ENCODE measurements around the gene RAB44.

RAB44 gene

GRCh38 chr6:36730424-36731380, 33.1 kb downstream of the RAB44 start:
- DNase-seq (ENCODE audit: low spot score), result no peak

- DNase-seq (ENCODE audit: low spot score), result no peak
Observed at GRCh38 chr6:36731622-36732310, 34.1 kb downstream of the RAB44 start.

- no peak for DNase-seq (ENCODE audit: low spot score)
Observed at GRCh38 chr6:36733300-36733699, 35.7 kb downstream of the RAB44 start.

- no peak for DNase-seq (ENCODE audit: low spot score)
Observed at GRCh38 chr6:36734486-36735060, 36.9 kb downstream of the RAB44 start.

DNA sequence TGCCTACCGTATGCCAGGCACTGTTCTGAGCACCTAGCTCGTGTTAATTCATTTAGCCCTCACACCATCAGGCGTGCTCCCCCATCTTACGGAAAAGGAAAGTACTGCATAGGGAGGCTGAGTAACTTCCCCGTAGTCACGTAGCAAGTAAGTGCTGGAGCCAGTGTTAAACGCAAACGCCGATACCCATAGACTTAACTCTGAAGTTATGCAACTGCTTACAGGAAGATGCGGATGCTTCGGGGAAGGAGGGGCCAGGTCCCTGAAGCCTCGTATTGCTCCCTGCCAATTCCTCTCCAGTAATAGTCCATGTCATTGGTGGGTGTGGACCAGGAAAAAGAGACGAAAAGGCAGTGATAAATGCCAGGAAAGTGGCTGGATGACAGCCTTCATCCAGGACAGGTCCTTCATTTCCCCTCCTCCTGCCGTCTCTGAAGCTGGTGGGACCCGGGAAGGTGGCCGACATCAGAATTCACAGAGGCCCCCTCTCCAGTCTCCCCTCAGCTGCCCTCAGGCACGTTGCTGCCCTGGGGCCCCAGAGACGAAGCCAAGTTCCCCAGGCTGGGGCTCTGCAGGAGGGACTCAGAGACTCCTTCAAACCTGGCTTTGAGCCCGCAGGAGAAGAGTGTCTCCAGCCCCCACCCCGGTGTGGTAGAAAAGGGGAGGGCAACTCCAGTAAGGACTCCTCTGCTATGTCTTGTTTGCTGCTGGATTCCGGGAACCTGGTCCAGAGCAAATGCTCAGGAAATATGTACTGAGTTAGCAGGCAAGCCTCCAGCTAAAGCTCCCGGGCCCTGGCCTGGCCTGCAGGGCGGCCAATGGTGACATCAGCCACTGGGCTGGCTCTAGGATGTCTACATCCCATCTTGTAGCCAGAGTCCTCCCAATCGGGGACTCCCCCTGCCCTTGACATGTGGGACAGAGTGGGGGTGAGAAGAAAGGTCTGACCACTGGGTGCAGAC, 37.8 kb downstream of the RAB44 start:
- no peak for DNase-seq (ENCODE audit: low spot score)

- DNase-seq (ENCODE audit: low spot score), result no peak
Observed at GRCh38 chr6:36737043-36737785, 39.6 kb downstream of the RAB44 start.

- DNase-seq (ENCODE audit: low spot score), result no peak
Observed at GRCh38 chr6:36738108-36738507, 40.5 kb downstream of the RAB44 start.

DNA sequence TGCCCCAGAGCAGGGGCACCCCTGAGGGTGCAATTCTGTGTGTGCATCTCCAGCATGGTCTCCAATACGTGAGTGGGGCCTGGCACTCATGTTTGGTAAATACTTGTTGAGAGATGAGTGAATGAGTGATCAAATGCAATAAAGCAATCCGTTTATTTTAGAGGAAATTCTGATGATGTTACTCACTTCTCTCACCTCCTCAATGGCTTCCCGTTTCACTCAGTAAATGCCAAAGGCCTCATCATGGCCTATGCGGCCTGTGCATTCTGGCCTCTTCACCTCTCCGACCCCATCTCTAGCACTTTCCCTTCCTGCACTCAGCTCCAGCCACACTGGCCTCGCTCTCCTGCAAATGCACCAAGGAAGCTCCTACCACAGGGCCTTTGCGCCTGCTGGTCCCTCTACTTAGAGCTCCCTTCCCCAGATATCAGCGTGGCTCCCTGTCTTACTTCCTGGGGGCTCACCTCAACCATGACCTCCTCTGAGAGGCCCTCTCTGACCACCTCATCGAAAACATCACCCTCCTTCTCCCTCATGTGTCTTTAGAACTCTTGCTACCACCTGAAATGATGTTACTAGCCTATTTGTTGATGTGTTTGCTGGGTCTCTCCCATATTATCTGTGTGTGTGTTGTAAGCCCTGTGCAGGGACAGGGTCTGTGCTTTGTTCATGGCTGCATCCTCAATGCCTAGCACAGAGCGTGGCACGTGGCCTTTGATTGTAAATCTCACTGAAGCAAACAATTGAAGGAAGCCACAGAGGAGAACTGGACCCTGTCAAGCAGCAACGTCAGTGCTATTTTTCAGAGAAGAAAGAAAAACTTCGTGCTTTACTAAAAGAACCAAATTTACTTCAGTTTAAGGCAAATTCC, 42.6 kb downstream of the RAB44 start:
- no peak for DNase-seq (ENCODE audit: low spot score)

GRCh38 chr6:36740818-36741179, 43.2 kb downstream of the RAB44 start:
- no peak for DNase-seq (ENCODE audit: low spot score)

GRCh38 chr6:36742146-36742545, 44.5 kb downstream of the RAB44 start:
- no peak for DNase-seq (ENCODE audit: low spot score)

- DNase-seq (ENCODE audit: low spot score), result no peak
Observed at GRCh38 chr6:36743032-36743431, 45.4 kb downstream of the RAB44 start.

DNA sequence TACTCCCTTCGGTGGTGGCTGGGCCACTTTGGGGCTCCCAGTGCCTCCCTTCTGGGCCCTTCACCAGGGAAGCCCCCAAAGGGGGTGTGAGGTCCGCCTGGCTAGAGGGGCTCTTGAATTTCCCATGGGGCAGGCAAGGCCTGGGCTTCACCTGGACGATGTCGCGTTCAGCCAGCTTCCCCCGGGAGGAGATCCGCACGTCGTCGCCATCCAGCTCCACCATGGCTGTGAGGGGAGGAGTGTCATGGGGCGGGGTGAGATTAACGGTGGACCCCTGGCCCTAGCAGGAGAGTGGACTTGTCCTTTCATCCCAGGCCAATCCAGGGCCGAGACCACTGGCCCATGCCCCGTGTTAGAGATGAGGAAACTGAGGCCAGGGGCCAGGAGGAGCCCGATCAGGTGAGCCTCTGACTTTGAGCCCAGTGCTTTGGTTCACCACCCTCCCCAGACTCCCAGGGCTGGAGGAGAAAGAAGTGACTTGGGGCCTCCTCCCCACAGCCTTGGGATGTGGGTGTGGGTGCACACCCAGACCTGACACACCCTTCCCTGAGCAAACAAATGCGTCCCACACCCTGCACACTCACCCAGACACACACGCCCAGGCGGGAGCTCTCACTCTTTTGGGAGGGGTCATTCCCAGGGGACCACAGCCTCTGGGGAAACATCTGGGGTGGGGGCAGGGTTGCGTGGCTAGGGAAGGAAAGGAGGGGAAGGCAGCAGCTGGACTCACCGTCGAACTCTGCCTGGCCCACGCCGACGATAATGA, 46.1 kb downstream of the RAB44 start:
- no peak for DNase-seq (ENCODE audit: low spot score)

DNA sequence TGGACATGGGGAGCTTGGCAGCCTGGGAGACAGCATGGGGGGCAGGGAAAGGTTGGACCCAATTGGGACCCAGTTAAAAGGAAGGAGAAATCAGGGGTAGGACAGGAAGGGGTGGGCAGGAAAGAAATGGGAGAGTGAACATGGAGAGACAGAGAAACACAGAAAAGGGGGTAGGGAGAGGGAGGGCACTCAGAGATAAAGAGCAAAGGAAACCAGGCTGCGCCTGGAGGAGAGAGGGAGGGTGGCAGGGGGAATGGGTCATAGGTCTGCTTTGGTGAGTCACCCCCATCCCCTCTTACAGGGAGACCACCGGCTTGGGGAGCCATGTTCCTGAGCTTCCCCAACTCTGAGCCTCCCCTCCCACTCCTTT, 46.7 kb downstream of the RAB44 start:
- DNase-seq (ENCODE audit: low spot score), result no peak

DNA sequence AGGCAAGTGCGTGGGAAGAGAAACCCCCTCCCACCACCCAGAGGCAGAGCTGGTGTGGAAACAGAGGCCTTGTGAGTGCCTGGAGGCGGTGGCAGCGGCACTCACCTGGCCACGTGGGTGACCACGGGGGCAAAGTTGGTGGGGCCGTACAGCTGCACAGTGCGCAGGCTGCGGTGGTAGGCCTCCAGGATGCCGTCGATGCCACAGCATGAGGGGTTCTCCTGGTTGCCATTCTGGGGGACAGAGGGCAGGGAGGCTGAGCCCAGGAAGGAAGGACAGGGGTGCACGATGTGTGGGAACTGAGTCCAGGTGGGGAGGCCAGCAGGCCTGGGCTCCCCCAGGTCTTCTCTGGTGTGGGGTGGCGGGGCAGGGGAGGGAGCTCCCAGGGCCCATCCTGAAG, 47.7 kb downstream of the RAB44 start:
- no peak for DNase-seq (ENCODE audit: low spot score)

DNA sequence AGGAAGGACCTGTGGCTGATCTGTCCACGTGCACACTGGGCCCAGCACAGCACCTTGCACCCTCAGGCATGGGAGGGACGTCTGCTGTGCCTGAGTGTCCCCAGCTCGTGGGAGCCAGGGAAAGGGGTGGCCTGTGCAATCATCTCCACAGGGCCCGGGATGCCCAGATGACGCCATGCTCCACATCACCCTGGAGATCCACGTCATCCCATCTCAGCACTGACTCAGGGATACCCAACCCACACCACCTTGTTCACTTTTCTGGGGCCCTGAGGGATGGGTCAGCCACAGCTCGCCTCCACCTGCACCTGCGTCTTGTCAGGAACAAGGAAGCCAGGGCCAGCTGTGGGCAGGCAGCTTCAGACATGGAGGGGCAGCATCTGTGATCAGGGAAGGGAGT, 48.2 kb downstream of the RAB44 start:
- DNase-seq (ENCODE audit: low spot score), result no peak

- no peak for DNase-seq (ENCODE audit: low spot score)
Observed at GRCh38 chr6:36746251-36746650, 48.6 kb downstream of the RAB44 start.

- no peak for DNase-seq (ENCODE audit: low spot score)
Observed at GRCh38 chr6:36749829-36750489, 52.3 kb downstream of the RAB44 start.

GRCh38 chr6:36751091-36751490, 53.5 kb downstream of the RAB44 start:
- no peak for DNase-seq (ENCODE audit: low spot score)

GRCh38 chr6:36751833-36752186, 54.2 kb downstream of the RAB44 start:
- no peak for DNase-seq (ENCODE audit: low spot score)

Data from RKO (cell line).